ENCODE data around the gene RSPH6A.

GRCh38 chr19:45804140-45804958 lies 10.8 kb downstream of the RSPH6A start:
- TF ChIP-seq OSR1 (CRISPR knock-in tag; IDR thresholded peaks at IDR 0.05), result no peak
- no peak for TF ChIP-seq CREB5 (CRISPR knock-in tag; IDR thresholded peaks at IDR 0.05; ENCODE audit: low read depth)
- TF ChIP-seq PPARA (CRISPR knock-in tag; IDR thresholded peaks at IDR 0.05; ENCODE audit: borderline replicate concordance), result no peak
- no peak for TF ChIP-seq TSHZ2 (CRISPR knock-in tag; IDR thresholded peaks at IDR 0.05)
- no peak for TF ChIP-seq PATZ1 (CRISPR knock-in tag; IDR thresholded peaks at IDR 0.05; ENCODE audit: borderline replicate concordance)
- TF ChIP-seq ZFP30 (CRISPR knock-in tag; IDR thresholded peaks at IDR 0.05), result no peak
- TF ChIP-seq RARB (CRISPR knock-in tag; IDR thresholded peaks at IDR 0.05), result no peak
- no peak for TF ChIP-seq CSRNP3 (CRISPR knock-in tag; IDR thresholded peaks at IDR 0.05)
- no peak for TF ChIP-seq ZC3H10 (CRISPR knock-in tag; IDR thresholded peaks at IDR 0.05)
- no peak for TF ChIP-seq ZNF565 (CRISPR knock-in tag; conservative IDR thresholded peaks at IDR 0.05; ENCODE audit: low read depth)
- TF ChIP-seq BACH2 (CRISPR knock-in tag; IDR thresholded peaks at IDR 0.05; ENCODE audit: borderline replicate concordance), result no peak
- no peak for TF ChIP-seq POU6F1 (CRISPR knock-in tag; IDR thresholded peaks at IDR 0.05; ENCODE audit: borderline replicate concordance, low read depth)
